GM03348 (cell line): ENCODE measurements around the gene CYP3A4.
"Not testable (repeated sequence)": the region's sequence is repeated elsewhere in the genome, so short reads cannot be mapped to it uniquely, and the experiment has no call there.

Source experiments
- DNase-seq: peaks from one replicate; pipeline ENCODE4 v3.0.0; 2012; ENCODE audit warnings: low spot score

The CYP3A4 gene

DNA sequence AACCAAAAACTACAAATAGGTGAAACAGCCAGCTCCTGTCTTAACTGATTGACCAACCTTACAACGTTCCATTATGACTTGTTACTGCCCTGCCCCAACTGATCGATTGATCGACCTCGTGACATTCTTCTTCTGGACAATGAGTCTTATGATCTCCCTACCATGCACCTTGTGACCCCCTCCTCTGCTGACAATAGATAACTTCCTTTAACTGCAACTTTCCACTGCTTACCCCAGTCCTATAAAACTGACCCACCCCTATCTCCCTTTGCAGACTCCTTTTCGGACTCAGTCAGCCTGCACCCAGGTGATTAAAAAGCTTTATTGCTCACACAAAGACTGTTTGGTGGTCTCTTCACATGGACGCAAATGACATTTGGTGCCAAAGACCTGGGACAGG is 60.8 kb downstream of the CYP3A4 start:
- DNase-seq: not testable (repeated sequence)

DNA sequence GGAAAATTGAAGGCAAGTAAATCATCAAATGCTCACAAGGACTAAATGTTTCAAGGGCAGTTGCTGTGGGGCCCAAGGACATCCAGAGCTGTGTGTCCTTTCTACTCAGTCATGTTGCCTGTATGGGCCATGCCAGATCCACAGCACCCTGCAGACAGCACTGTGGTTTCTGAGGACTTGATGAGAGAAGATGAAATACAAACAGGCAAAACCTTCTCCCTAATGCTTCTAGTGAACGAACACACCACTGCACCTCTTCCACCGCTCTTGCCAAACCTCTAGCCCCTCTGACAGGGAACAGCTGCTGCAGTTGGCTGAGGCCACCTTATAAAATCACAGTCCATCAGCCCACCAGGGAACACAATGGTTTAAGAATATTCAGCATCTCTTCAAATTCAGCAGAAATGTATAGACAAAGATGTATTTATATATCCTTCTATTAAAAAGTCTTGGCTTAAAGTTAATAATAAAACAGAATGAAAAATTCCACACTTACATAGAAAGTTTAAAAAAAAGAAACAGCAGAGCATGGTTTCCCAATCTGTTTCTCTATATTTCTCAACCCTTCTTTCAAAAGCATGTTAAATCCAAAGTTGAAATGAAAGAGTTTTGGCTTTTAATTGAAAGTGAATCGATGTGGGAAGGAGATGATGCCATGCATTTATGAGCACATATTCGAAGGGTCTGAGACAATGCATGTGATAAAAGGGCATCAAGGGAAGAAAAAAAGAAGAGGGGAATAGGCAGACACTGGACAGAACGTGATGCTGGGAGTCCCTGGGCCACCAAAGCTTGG is 63.0 kb downstream of the CYP3A4 start:
- no peak for DNase-seq

DNA sequence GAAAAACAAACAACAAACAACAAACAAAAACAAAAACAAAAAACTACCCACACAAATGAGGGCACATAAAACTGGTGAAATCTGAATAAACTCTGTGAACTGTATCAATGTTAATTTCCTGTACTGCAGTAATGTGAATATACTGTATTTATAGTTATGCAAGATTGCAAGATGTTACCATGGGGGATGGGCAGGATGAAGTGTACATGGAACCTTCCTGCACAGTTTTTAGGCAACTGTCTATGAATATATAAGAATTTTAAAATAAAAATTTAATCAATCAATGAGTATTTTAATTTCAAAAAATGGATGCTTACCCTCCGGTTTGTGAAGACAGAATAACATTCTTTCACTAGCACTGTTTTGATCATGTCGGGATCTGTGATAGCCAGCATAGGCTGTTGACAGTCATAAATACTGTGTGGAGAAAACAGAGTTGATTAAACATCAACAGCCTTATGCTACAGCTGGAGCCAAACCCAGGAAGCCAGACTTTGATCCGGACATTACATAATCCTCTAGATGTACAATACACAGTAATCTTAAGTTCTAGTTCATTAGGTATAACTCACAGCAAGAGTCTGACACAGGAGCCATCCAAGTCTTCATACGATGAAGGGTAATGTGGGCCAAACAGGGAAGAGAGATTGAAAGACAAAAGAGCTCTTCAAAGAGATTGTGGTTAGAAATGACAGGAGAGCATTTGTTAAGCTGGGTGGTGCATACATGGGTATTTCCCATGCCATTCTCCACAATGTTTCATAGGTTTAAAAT is 63.8 kb downstream of the CYP3A4 start:
- no peak for DNase-seq

DNA sequence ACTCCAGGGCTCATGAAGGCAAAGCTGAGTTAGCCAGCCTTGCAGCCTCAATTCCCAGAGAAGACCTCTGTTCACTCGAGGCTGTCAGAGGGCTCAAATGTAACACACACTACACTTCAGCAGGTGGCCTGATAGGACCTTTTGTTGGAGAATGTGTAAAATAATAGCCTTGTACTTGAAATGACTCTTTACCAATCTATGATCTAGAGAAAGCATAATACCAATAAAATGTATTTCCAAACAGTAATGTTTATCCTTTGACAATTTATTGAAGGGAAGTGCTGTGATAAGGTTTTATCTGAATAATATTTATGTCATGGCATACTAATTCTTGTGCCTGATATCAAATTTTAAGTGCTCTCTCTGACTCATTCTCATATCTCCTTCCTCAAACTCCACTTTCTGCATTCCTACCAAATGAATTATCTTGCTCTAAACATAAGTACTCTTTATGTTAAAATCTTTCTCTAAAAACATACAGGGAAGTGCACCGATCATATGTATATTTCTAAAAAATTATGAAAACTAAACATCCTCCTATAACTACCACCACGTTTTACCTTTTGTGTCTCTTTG is 69.9 kb downstream of the CYP3A4 start:
- no peak for DNase-seq

DNA sequence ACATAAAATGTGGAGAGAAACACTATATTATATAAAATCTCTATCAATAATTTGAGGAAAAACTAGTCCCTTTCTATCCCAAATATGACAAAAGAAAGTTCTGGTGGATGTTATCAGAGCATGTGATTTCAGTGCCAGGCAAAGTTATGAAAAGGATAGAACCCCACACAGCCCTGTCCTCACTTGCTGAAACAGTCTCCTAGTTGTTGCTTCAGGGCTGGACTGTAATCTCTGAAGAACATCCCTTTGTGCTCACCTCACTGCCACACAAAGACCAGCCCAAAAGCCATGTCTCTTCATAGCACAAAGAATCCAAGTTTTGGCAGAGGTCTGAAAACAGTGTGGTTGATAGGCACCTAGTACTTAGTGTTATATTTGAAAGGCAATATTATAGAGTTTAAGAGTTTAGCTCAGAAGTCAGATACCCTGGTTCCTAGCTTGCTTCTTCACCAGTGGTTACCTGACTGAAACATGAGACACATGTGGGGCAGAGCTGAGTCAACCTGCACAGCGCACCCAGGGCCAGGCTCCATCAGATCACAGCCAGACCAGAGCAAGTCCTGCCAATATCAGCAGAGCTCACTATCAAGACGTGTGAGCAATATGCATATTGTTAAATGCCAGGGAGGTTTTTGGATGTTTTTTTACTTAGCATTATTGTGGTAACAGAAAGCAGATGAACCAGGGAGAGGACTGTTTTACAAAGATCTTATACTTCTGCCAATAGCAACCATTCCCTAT is 74.0 kb downstream of the CYP3A4 start:
- DNase-seq: no peak

DNA sequence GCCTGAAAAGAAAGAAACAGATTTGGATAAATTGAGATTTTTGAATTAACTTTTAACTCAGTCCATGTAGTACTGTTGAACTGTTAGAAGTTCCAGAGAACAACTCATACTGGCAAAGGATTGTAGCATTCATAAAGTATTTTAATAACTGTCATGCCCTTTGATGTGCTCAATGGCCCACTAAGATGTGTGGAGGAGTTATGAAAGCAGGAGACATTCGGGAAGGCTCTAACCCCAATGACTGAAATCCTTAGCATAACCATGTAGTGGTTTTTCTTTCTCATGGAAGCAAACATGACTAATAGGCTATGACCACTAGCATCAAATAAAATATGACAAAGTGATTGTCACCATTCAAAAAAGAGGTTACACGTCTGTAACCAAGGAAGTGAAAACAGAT is 74.7 kb downstream of the CYP3A4 start:
- no peak for DNase-seq

DNA sequence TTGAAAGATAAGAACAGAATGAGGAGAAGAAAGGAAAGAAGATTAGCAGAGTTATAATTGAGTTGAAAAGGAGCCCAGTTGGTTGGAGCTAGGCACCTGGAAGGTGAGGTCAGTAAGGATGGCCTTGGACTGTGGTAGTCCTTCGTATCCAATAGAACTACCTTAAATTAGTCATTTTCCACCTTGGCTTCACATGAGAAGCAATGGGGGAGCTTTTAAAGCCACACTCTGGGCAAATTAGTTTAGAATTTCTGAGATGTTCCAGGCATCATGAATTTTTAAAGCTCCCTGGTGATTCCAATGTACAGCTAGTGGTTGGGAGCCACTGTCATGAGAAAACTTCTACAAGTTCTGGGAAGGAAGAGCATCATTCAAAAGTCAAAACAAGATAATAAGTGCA is 76.9 kb downstream of the CYP3A4 start:
- DNase-seq: no peak
